Upper lobe of left lung (tissue), 6 donors: Measurements from ENCODE around the gene SEL1L2. TPM values are rescaled to one million over a fixed set of nuclear protein-coding genes. Genes with fewer than 3 reads are reported as not detected.

Experiments
- ATAC-seq, 2 donors: fragments of 200-7000 bp; cut with Tn5 transposase; one replicate each; pipeline ENCODE4 v1.9.1; 2022; ENCODE audit warnings: mild to moderate bottlenecking in 2 of 2, moderate library complexity in 2 of 2; ENCODE audit not compliant: low FRiP score in 2 of 2
- DNase-seq, 2 donors: peaks; one replicate each; pipeline ENCODE4 v3.0.0-alpha.2; 2019 to 2020
- H3K27ac ChIP-seq, 4 donors: fragments of 200-600 bp; sonication (generic); one replicate each; pipeline ENCODE4 v1.5.1; 2016 to 2019
- H3K27me3 ChIP-seq, 4 donors: fragments of 200-600 bp; sonication (generic); one replicate each; pipeline ENCODE4 v1.5.1; 2017 to 2019
- H3K36me3 ChIP-seq, 4 donors: fragments of 200-600 bp; sonication (generic); one replicate each; pipeline ENCODE4 v1.5.1; 2016 to 2019
- H3K4me1 ChIP-seq, 4 donors: fragments of 200-600 bp; sonication (generic); one replicate each; pipeline ENCODE4 v1.5.1; 2018 to 2019
- H3K4me3 ChIP-seq, 4 donors: fragments of 200-600 bp; sonication (generic); one replicate each; pipeline ENCODE4 v1.5.1; 2017 to 2019; ENCODE audit warnings: mild to moderate bottlenecking in 2 of 4, moderate library complexity in 1 of 4
- H3K9me3 ChIP-seq, 4 donors: fragments of 200-600 bp; sonication (generic); one replicate each; pipeline ENCODE4 v1.5.1; 2018 to 2019
- CTCF ChIP-seq, 6 experiments: fragments of 450-650 bp in 4 of 6; fragments of 200-600 bp in 2 of 6; sonication (generic) in 2 of 6; IDR thresholded peaks; one replicate each; pipeline ENCODE4 v1.5.1; 2016 to 2019; ENCODE audit warnings: antibody characterized with exemption in 6 of 6
- EP300 ChIP-seq, 4 donors: sonication (generic); formaldehyde crosslinking; IDR thresholded peaks; one replicate each; pipeline ENCODE4 v1.5.1; 2017; ENCODE audit warnings: antibody characterized with exemption in 4 of 4, control low read depth in 2 of 4
- POLR2A ChIP-seq, 4 donors: fragments of 450-650 bp; IDR thresholded peaks; one replicate each; pipeline ENCODE4 v1.5.1; 2016 to 2017; ENCODE audit warnings: antibody characterized with exemption in 4 of 4, mild to moderate bottlenecking in 2 of 4
- POLR2AphosphoS5 ChIP-seq, 2 donors: sonication (generic); formaldehyde crosslinking; IDR thresholded peaks; one replicate each; pipeline ENCODE4 v1.5.1; 2017; ENCODE audit warnings: antibody characterized with exemption in 2 of 2
- WGBS, 2 donors: methylation state at CpG; one replicate each; pipeline ENCODE4 v1.1.5; 2017 to 2018; 5-methylcytosine and 5-hydroxymethylcytosine counted together
- total RNA-seq, 6 donors: library from RNA; depleted of rRNA in 4 of 6; stranded (reverse); fragments of >200 nt in 4 of 6; gene quantifications; one replicate each; pipeline versions ENCODE4 v1.1.0 to v1.2.1, GENCODE V29; 2016 to 2021
- donor health status: DM: no; HTN: no; CAD: no; lungs with moderate emphysema.
- donor health status: DM: no; HTN: yes; CAD: no; lungs with severe emphysema.

SEL1L2 gene
- total RNA-seq, 6 donors from 2014 or later: 0.47 TPM; not detected in 5

GRCh38 chr20:13856354-13856753 is 134.1 kb downstream of the SEL1L2 start:
- ATAC-seq (no peak), DNase-seq (no peak)
- Histone ChIP-seq H3K27me3 (no peaks in the 10 kb centered on the region), H3K9me3 (no peaks in the 10 kb centered on the region), H3K4me3 (no peak overlapping the region), H3K4me1 (peaks cover 0 to 5% (median 2%) of the 10 kb centered on the region in 4 donors), H3K36me3 (no peaks in the 10 kb centered on the region), H3K27ac (no peak overlapping the region)
- TF ChIP-seq CTCF (IDR thresholded peaks at IDR 0.05): no peak
- no peak for TF ChIP-seq POLR2AphosphoS5 (IDR thresholded peaks at IDR 0.05)
- TF ChIP-seq EP300 (IDR thresholded peaks at IDR 0.05): no peak
- TF ChIP-seq POLR2A (IDR thresholded peaks at IDR 0.05): no peak
- 67 to 73% methylated on average over 4 of the region's 4 CpGs for WGBS, 2 donors

- Histone ChIP-seq H3K27ac (no peak overlapping the region), H3K4me1 (peaks cover 0 to 5% (median 2%) of the 10 kb centered on the region in 4 donors), H3K27me3 (no peaks in the 10 kb centered on the region), H3K9me3 (no peaks in the 10 kb centered on the region), H3K4me3 (no peak overlapping the region), H3K36me3 (no peaks in the 10 kb centered on the region)
- 78 to 94% methylated on average over 4 of the region's 4 CpGs for WGBS, 2 donors
- no peak for DNase-seq
- TF ChIP-seq EP300 (IDR thresholded peaks at IDR 0.05) (no peak), POLR2AphosphoS5 (IDR thresholded peaks at IDR 0.05) (no peak), POLR2A (IDR thresholded peaks at IDR 0.05) (no peak), CTCF (IDR thresholded peaks at IDR 0.05) (no peak)
- ATAC-seq: no peak
Measured at GRCh38 chr20:13855613-13856012, 134.8 kb downstream of the SEL1L2 start.

- no peak for ATAC-seq
- Histone ChIP-seq H3K9me3 (no peaks in the 10 kb centered on the region), H3K4me1 (peaks cover 0 to 4% (median 1%) of the 10 kb centered on the region in 4 donors), H3K36me3 (no peaks in the 10 kb centered on the region), H3K27ac (peak overlapping the region in 1 of 4 donors; percentile 27), H3K27me3 (no peaks in the 10 kb centered on the region), H3K4me3 (no peak overlapping the region)
- 54 to 58% methylated on average over 1 of the region's 1 CpG for WGBS, 2 donors
- DNase-seq: no peak
- TF ChIP-seq POLR2AphosphoS5 (IDR thresholded peaks at IDR 0.05) (no peak), CTCF (IDR thresholded peaks at IDR 0.05) (no peak), POLR2A (IDR thresholded peaks at IDR 0.05) (no peak), EP300 (IDR thresholded peaks at IDR 0.05) (no peak)
Measured at GRCh38 chr20:13852306-13852705, 138.1 kb downstream of the SEL1L2 start.

GRCh38 chr20:13851279-13851678 is 139.1 kb downstream of the SEL1L2 start:
- ATAC-seq: no peak

More at GRCh38 chr20:13851279-13851678, 139.1 kb downstream of the SEL1L2 start:
- no peak for DNase-seq
- 83 to 85% methylated on average over 2 of the region's 2 CpGs for WGBS, 2 donors
- Histone ChIP-seq H3K27ac (no peak overlapping the region), H3K27me3 (no peaks in the 10 kb centered on the region), H3K4me3 (no peak overlapping the region), H3K36me3 (no peaks in the 10 kb centered on the region), H3K4me1 (no peaks in the 10 kb centered on the region), H3K9me3 (no peaks in the 10 kb centered on the region)
- TF ChIP-seq POLR2A (IDR thresholded peaks at IDR 0.05) (no peak), EP300 (IDR thresholded peaks at IDR 0.05) (no peak), CTCF (IDR thresholded peaks at IDR 0.05) (no peak), POLR2AphosphoS5 (IDR thresholded peaks at IDR 0.05) (no peak)
